Measurements from ENCODE around the gene INSC. TPM values are rescaled to one million over a fixed set of nuclear protein-coding genes. Genes with fewer than 3 reads are reported as not detected.

The INSC gene
- total and polyA plus RNA-seq, 10 donors, result 0.04 to 1.8 (median 0.29) TPM; not detected in 2

GRCh38 chr11:15280393-15280792 is 165.7 kb downstream of the INSC start:
- no peak for DNase-seq
- Histone ChIP-seq H3K4me1 (no peaks in the 10 kb centered on the region), H3K4me3 (no peak overlapping the region), H3K36me3 (no peaks in the 10 kb centered on the region), H3K27ac (no peak overlapping the region), H3K9me3 (no peaks in the 10 kb centered on the region), H3K27me3 (replicated peaks in 1 of 7) (peaks cover 0 to 3% (median 0%) of the 10 kb centered on the region in 7 donors)
- intact Hi-C loops (cut with DNase I; ENCODE audit: low total_unique reads), result no loop called here
- TF ChIP-seq POLR2A (IDR thresholded peaks at IDR 0.05) (no peak), CTCF (IDR thresholded peaks at IDR 0.05 in 8 of 11, conservative IDR thresholded peaks at IDR 0.05 in 3 of 11) (no peak), POLR2AphosphoS5 (IDR thresholded peaks at IDR 0.05) (no peak)

GRCh38 chr11:15282754-15283153 is 168.0 kb downstream of the INSC start:
- WGBS, 5 donors, result 75 to 88% (median 78%) methylated on average over 2 of the region's 2 CpGs
- intact Hi-C loops (cut with DNase I; ENCODE audit: low total_unique reads), result no loop called here

GRCh38 chr11:15286465-15286864 is 171.7 kb downstream of the INSC start:
- DNase-seq, result no peak
- peaks cover 0 to 3% (median 0%) of the 10 kb centered on the region in 7 donors for H3K27me3 ChIP-seq (replicated peaks in 1 of 7)
- no peak overlapping the region for H3K27ac ChIP-seq
- WGBS, 5 donors, result 62 to 80% (median 66%) methylated on average over 2 of the region's 2 CpGs
- H3K4me1 ChIP-seq, result no peaks in the 10 kb centered on the region
- H3K9me3 ChIP-seq, result no peaks in the 10 kb centered on the region
- no peaks in the 10 kb centered on the region for H3K36me3 ChIP-seq
- intact Hi-C loops (cut with DNase I; ENCODE audit: low total_unique reads), result no loop called here
- H3K4me3 ChIP-seq, result no peak overlapping the region
- TF ChIP-seq CTCF (IDR thresholded peaks at IDR 0.05 in 8 of 11, conservative IDR thresholded peaks at IDR 0.05 in 3 of 11) (no peak), POLR2AphosphoS5 (IDR thresholded peaks at IDR 0.05) (no peak), POLR2A (IDR thresholded peaks at IDR 0.05) (no peak)

More at GRCh38 chr11:15282754-15283153, 168.0 kb downstream of the INSC start:
- no peak for TF ChIP-seq POLR2A (IDR thresholded peaks at IDR 0.05)
- no peak for TF ChIP-seq POLR2AphosphoS5 (IDR thresholded peaks at IDR 0.05)
- TF ChIP-seq CTCF (IDR thresholded peaks at IDR 0.05 in 8 of 11, conservative IDR thresholded peaks at IDR 0.05 in 3 of 11), result no peak
- H3K36me3 ChIP-seq, result no peaks in the 10 kb centered on the region
- no peaks in the 10 kb centered on the region for H3K4me1 ChIP-seq
- H3K27me3 ChIP-seq (replicated peaks in 1 of 7), result peaks cover 0 to 3% (median 0%) of the 10 kb centered on the region in 7 donors
- H3K9me3 ChIP-seq, result no peaks in the 10 kb centered on the region
- DNase-seq, result no peak
- no peak overlapping the region for H3K27ac ChIP-seq
- no peak overlapping the region for H3K4me3 ChIP-seq

- intact Hi-C loops (cut with DNase I; ENCODE audit: low total_unique reads), result no loop called here
- H3K4me3 ChIP-seq, result no peak overlapping the region
- 67 to 95% (median 79%) methylated on average over 2 of the region's 2 CpGs for WGBS, 5 donors
- H3K27ac ChIP-seq, result no peak overlapping the region
- H3K27me3 ChIP-seq (replicated peaks in 1 of 7), result no peaks in the 10 kb centered on the region
- H3K36me3 ChIP-seq, result no peaks in the 10 kb centered on the region
- H3K9me3 ChIP-seq, result no peaks in the 10 kb centered on the region
- DNase-seq, result no peak
- no peak for TF ChIP-seq CTCF (IDR thresholded peaks at IDR 0.05 in 8 of 11, conservative IDR thresholded peaks at IDR 0.05 in 3 of 11)
- no peaks in the 10 kb centered on the region for H3K4me1 ChIP-seq
These were observed 174.1 kb downstream of the INSC start for GRCh38 chr11:15288863-15289262.

All from spleen (tissue), 11 donors.